GM19455 (cell line): ENCODE data around the gene BMP2.

Experiments used
- ATAC-seq: cut with Tn5 transposase; IDR thresholded peaks from one replicate; pipeline ENCODE4 v1.9.1; 2021; ENCODE audit not compliant: unreplicated experiment

The BMP2 gene

GRCh38 chr20:6767126-6767535, 355 bp upstream of the BMP2 start:
- ATAC-seq, result no peak

- no peak for ATAC-seq
Observed at GRCh38 chr20:6768228-6769140, 998 bp downstream of the BMP2 start.

GRCh38 chr20:6769903-6770785, 2.7 kb downstream of the BMP2 start:
- no peak for ATAC-seq

- no peak for ATAC-seq
Observed at GRCh38 chr20:6770786-6771100, 3.3 kb downstream of the BMP2 start.

GRCh38 chr20:6780433-6781190, 13.1 kb downstream of the BMP2 start:
- no peak for ATAC-seq

GRCh38 chr20:6783752-6784151, 16.3 kb downstream of the BMP2 start:
- no peak for ATAC-seq

GRCh38 chr20:6784210-6784631, 16.7 kb downstream of the BMP2 start:
- no peak for ATAC-seq

GRCh38 chr20:6784767-6785166, 17.3 kb downstream of the BMP2 start:
- no peak for ATAC-seq

GRCh38 chr20:6786548-6786947, 19.1 kb downstream of the BMP2 start:
- ATAC-seq, result no peak

GRCh38 chr20:6792789-6793188, 25.3 kb downstream of the BMP2 start:
- no peak for ATAC-seq

GRCh38 chr20:6802227-6802626, 34.7 kb downstream of the BMP2 start:
- ATAC-seq, result no peak

GRCh38 chr20:6806275-6806674, 38.8 kb downstream of the BMP2 start:
- ATAC-seq, result no peak

- no peak for ATAC-seq
Observed at GRCh38 chr20:6811262-6812035, 44.0 kb downstream of the BMP2 start.

GRCh38 chr20:6812530-6812929, 45.0 kb downstream of the BMP2 start:
- ATAC-seq, result no peak

GRCh38 chr20:6814945-6815344, 47.5 kb downstream of the BMP2 start:
- ATAC-seq, result no peak

GRCh38 chr20:6818033-6818808, 50.7 kb downstream of the BMP2 start:
- no peak for ATAC-seq

GRCh38 chr20:6819599-6819998, 52.1 kb downstream of the BMP2 start:
- no peak for ATAC-seq

- ATAC-seq, result no peak
Observed at GRCh38 chr20:6824401-6824800, 56.9 kb downstream of the BMP2 start.

- no peak for ATAC-seq
Observed at GRCh38 chr20:6827472-6827871, 60.0 kb downstream of the BMP2 start.
